ENCODE results near the gene WFDC6.

Gene WFDC6

GRCh38 chr20:45545754-45546453 is 6.6 kb upstream of the WFDC6 start:
- Mint-ChIP-seq H3K4me3 (no peak overlapping the region), H3K27me3 (peaks cover 22% of the 10 kb centered on the region), H3K27ac (no peak overlapping the region), H3K9me3 (peaks cover 0 to 8% of the 10 kb centered on the region in 2 donors), H3K4me1 (no peaks in the 10 kb centered on the region)
- DNase-seq (no peak), ATAC-seq (no peak)

- H3K4me1 Mint-ChIP-seq: no peaks in the 10 kb centered on the region
- H3K4me3 Mint-ChIP-seq: no peak overlapping the region
- no peak for ATAC-seq
- no peak overlapping the region for H3K27ac Mint-ChIP-seq
- peaks cover 22% of the 10 kb centered on the region for H3K27me3 Mint-ChIP-seq
- peaks cover 0 to 6% of the 10 kb centered on the region in 2 donors for H3K9me3 Mint-ChIP-seq
- DNase-seq: no peak
Measured at GRCh38 chr20:45545351-45545750, 6.1 kb upstream of the WFDC6 start.

- no peak for ATAC-seq
- Mint-ChIP-seq H3K27ac (no peak overlapping the region), H3K4me3 (no peak overlapping the region), H3K4me1 (no peaks in the 10 kb centered on the region), H3K27me3 (peaks cover 12% of the 10 kb centered on the region), H3K9me3 (no peaks in the 10 kb centered on the region)
- DNase-seq: no peak
Measured at GRCh38 chr20:45538209-45538799, 978 bp downstream of the WFDC6 start.

GRCh38 chr20:45527294-45527693 is 12.0 kb downstream of the WFDC6 start:
- no peaks in the 10 kb centered on the region for H3K4me1 Mint-ChIP-seq
- H3K4me3 Mint-ChIP-seq: no peak overlapping the region
- no peaks in the 10 kb centered on the region for H3K9me3 Mint-ChIP-seq
- ATAC-seq (no peak), DNase-seq (no peak)
- H3K27me3 Mint-ChIP-seq: peaks cover 59% of the 10 kb centered on the region
- no peak overlapping the region for H3K27ac Mint-ChIP-seq

- Mint-ChIP-seq H3K27me3 (peaks cover 49% of the 10 kb centered on the region), H3K27ac (no peak overlapping the region), H3K4me1 (no peaks in the 10 kb centered on the region), H3K4me3 (no peak overlapping the region), H3K9me3 (no peaks in the 10 kb centered on the region)
- DNase-seq (no peak), ATAC-seq (no peak)
Measured at GRCh38 chr20:45523821-45524220, 15.5 kb downstream of the WFDC6 start.

GRCh38 chr20:45518282-45518681 is 21.0 kb downstream of the WFDC6 start:
- H3K27me3 Mint-ChIP-seq: peaks cover 26% of the 10 kb centered on the region
- H3K4me1 Mint-ChIP-seq: no peaks in the 10 kb centered on the region
- no peak for DNase-seq
- ATAC-seq: no peak
- H3K4me3 Mint-ChIP-seq: no peak overlapping the region
- no peaks in the 10 kb centered on the region for H3K9me3 Mint-ChIP-seq
- H3K27ac Mint-ChIP-seq: no peak overlapping the region

GRCh38 chr20:45515147-45515913 is 24.0 kb downstream of the WFDC6 start, which contains the start of gene SPINT3:
Gene SPINT3 (minus strand): TSS chr20:45515622. CDS start chr20:45515608, 14 bp downstream.
- Mint-ChIP-seq H3K27me3 (peaks cover 33% of the 10 kb centered on the region), H3K9me3 (no peaks in the 10 kb centered on the region), H3K4me1 (no peaks in the 10 kb centered on the region), H3K27ac (no peak within 1 kb of the TSS), H3K4me3 (no peak within 1 kb of the TSS)
- DNase-seq (no peak), ATAC-seq (no peak)

- DNase-seq (no peak), ATAC-seq (no peak)
- no peak overlapping the region for H3K27ac Mint-ChIP-seq
- H3K4me1 Mint-ChIP-seq: peaks cover 18% of the 10 kb centered on the region
- H3K4me3 Mint-ChIP-seq: no peak overlapping the region
- no peaks in the 10 kb centered on the region for H3K9me3 Mint-ChIP-seq
- peaks cover 72% of the 10 kb centered on the region for H3K27me3 Mint-ChIP-seq
Measured at GRCh38 chr20:45510242-45510862, 28.9 kb downstream of the WFDC6 start.

GRCh38 chr20:45509091-45509490 is 30.2 kb downstream of the WFDC6 start:
- DNase-seq (no peak), ATAC-seq (no peak)
- peaks cover 73% of the 10 kb centered on the region for H3K27me3 Mint-ChIP-seq
- peak overlapping the region in 1 of 2 donors; percentile 34 for H3K27ac Mint-ChIP-seq
- H3K4me3 Mint-ChIP-seq: no peak overlapping the region
- H3K9me3 Mint-ChIP-seq: no peaks in the 10 kb centered on the region
- H3K4me1 Mint-ChIP-seq: peaks cover 18% of the 10 kb centered on the region

- DNase-seq (peak in 1 of 2 donors; percentile 31), ATAC-seq (peak; percentile 73)
- Mint-ChIP-seq H3K4me3 (peak overlapping the region; percentile 2 to 44), H3K27me3 (peaks cover 82% of the 10 kb centered on the region), H3K4me1 (peaks cover 18% of the 10 kb centered on the region), H3K27ac (peak overlapping the region in 1 of 2 donors; percentile 95), H3K9me3 (no peaks in the 10 kb centered on the region)
Measured at GRCh38 chr20:45508068-45508886, 31.0 kb downstream of the WFDC6 start.

GRCh38 chr20:45507011-45507820 is 32.1 kb downstream of the WFDC6 start:
- H3K4me1 Mint-ChIP-seq: peaks cover 18% of the 10 kb centered on the region
- no peaks in the 10 kb centered on the region for H3K9me3 Mint-ChIP-seq
- DNase-seq: no peak
- ATAC-seq: peak; percentile 88
- peak overlapping the region in 1 of 2 donors; percentile 44 for H3K4me3 Mint-ChIP-seq
- H3K27ac Mint-ChIP-seq: peak overlapping the region; percentile 31 to 95
- peaks cover 82% of the 10 kb centered on the region for H3K27me3 Mint-ChIP-seq

- no peaks in the 10 kb centered on the region for H3K9me3 Mint-ChIP-seq
- DNase-seq: no peak
- H3K27me3 Mint-ChIP-seq: peaks cover 78% of the 10 kb centered on the region
- H3K27ac Mint-ChIP-seq: no peak overlapping the region
- no peak for ATAC-seq
- H3K4me1 Mint-ChIP-seq: peaks cover 18% of the 10 kb centered on the region
- H3K4me3 Mint-ChIP-seq: no peak overlapping the region
Measured at GRCh38 chr20:45506398-45506797, 32.9 kb downstream of the WFDC6 start.

- ATAC-seq: no peak
- H3K9me3 Mint-ChIP-seq: no peaks in the 10 kb centered on the region
- no peak for DNase-seq
- peaks cover 16% of the 10 kb centered on the region for H3K4me1 Mint-ChIP-seq
- no peak overlapping the region for H3K27ac Mint-ChIP-seq
- H3K4me3 Mint-ChIP-seq: no peak overlapping the region
- H3K27me3 Mint-ChIP-seq: peaks cover 71% of the 10 kb centered on the region
Measured at GRCh38 chr20:45503403-45503802, 35.9 kb downstream of the WFDC6 start.

GRCh38 chr20:45502561-45502960 is 36.7 kb downstream of the WFDC6 start:
- ATAC-seq: no peak
- H3K27me3 Mint-ChIP-seq: peaks cover 63% of the 10 kb centered on the region

More at GRCh38 chr20:45502561-45502960, 36.7 kb downstream of the WFDC6 start:
- Mint-ChIP-seq H3K9me3 (no peaks in the 10 kb centered on the region), H3K27ac (no peak overlapping the region), H3K4me1 (peaks cover 7% of the 10 kb centered on the region), H3K4me3 (no peak overlapping the region)
- DNase-seq: no peak
